WERI-Rb-1 (cell line): ENCODE data around the gene SEPTIN1.
"Not testable (repeated sequence)": the region's sequence is repeated elsewhere in the genome, so short reads cannot be mapped to it uniquely, and the experiment has no call there.

Experiments
- DNase-seq: peaks from one replicate; pipeline ENCODE4 v3.0.0-alpha.2; 2020
- H3K27ac ChIP-seq: fragments of 250-450 bp; sonication (Bioruptor Pico); 2 replicates; pipeline ENCODE4 v1.5.1; 2020; ENCODE audit warnings: mild to moderate bottlenecking, moderate library complexity
- H3K27me3 ChIP-seq: fragments of 250-450 bp; sonication (Bioruptor Pico); 2 replicates; pipeline ENCODE4 v1.5.1; 2021; ENCODE audit warnings: mild to moderate bottlenecking, low read depth, moderate library complexity; ENCODE audit not compliant: insufficient read depth, severe bottlenecking
- H3K36me3 ChIP-seq: fragments of 250-450 bp; sonication (Bioruptor Pico); 2 replicates; pipeline ENCODE4 v1.5.1; 2020; ENCODE audit warnings: mild to moderate bottlenecking, moderate library complexity
- H3K4me3 ChIP-seq: 2 replicates; pipeline ENCODE4 v1.5.1; 2011; ENCODE audit warnings: low read depth, mild to moderate bottlenecking, control low read depth, low read length
- H3K9me3 ChIP-seq: fragments of 250-450 bp; sonication (Bioruptor Pico); 2 replicates; pipeline ENCODE4 v1.5.1; 2021; ENCODE audit warnings: mild to moderate bottlenecking, moderate library complexity; ENCODE audit not compliant: severe bottlenecking
- TF ChIP-seq, protein P1 (sequence below): IDR thresholded peaks from 2 replicates; pipeline ENCODE4 v1.5.1; 2011; ENCODE audit warnings: low read depth, mild to moderate bottlenecking, control low read depth, inconsistent platforms, low read length

SEPTIN1 gene

GRCh38 chr16:30342751-30343490, 39.4 kb downstream of the SEPTIN1 start:
- Histone ChIP-seq H3K36me3 (no peaks in the 10 kb centered on the region), H3K27ac (no peak overlapping the region), H3K9me3 (no peaks in the 10 kb centered on the region), H3K4me3 (no peak overlapping the region), H3K27me3 (no peaks in the 10 kb centered on the region)
- DNase-seq = no peak
- TF ChIP-seq, protein P1, sequence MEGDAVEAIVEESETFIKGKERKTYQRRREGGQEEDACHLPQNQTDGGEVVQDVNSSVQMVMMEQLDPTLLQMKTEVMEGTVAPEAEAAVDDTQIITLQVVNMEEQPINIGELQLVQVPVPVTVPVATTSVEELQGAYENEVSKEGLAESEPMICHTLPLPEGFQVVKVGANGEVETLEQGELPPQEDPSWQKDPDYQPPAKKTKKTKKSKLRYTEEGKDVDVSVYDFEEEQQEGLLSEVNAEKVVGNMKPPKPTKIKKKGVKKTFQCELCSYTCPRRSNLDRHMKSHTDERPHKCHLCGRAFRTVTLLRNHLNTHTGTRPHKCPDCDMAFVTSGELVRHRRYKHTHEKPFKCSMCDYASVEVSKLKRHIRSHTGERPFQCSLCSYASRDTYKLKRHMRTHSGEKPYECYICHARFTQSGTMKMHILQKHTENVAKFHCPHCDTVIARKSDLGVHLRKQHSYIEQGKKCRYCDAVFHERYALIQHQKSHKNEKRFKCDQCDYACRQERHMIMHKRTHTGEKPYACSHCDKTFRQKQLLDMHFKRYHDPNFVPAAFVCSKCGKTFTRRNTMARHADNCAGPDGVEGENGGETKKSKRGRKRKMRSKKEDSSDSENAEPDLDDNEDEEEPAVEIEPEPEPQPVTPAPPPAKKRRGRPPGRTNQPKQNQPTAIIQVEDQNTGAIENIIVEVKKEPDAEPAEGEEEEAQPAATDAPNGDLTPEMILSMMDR = no peak

DNA sequence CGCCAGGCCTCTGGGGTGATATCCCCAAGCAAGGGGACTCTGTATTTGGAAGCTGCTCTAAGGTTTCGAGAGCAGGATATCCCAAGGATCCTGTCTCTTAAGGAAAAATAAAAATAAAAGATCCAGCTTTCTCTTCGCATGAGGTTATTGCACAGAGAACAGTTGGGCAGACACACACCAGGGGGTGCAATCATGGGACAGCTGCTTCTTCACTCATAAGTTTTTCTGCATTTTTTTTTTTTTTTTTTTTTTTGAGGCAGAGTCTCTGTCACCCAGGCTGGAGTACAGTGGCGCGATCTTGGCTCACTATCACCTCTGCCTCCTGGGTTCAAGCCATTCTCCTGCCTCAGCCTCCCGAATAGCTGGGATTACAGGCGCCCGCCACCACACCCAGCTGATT, 40.4 kb downstream of the SEPTIN1 start:
- H3K4me3 ChIP-seq, DNase-seq, H3K27me3 ChIP-seq, H3K36me3 ChIP-seq, H3K27ac ChIP-seq, H3K9me3 ChIP-seq: not testable (repeated sequence)

GRCh38 chr16:30340621-30341020, 41.7 kb downstream of the SEPTIN1 start:
- H3K27me3 ChIP-seq = no peaks in the 10 kb centered on the region
- TF ChIP-seq, protein P1 = no peak
- H3K36me3 ChIP-seq = no peaks in the 10 kb centered on the region
- H3K27ac ChIP-seq = no peak overlapping the region
- no peak overlapping the region for H3K4me3 ChIP-seq
- H3K9me3 ChIP-seq = no peaks in the 10 kb centered on the region
- no peak for DNase-seq

DNA sequence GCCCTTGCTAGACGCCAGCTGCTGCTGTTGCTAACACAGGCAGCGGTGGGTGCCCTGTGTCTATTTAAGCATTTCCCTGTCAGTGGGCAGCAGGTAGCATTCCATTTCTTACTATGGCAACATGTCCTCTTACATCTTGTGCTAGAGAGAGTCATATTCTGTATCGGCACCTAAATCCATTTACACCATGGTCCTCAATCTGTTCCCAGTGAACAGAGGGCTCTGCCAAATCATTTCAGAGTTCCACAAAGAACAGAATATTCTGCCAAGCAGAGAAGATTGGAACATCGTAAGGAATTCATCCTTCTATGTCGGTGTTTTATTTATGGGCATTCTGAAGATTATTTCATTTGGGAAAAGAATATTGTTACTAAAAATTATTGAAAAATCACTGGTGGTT, 43.6 kb downstream of the SEPTIN1 start:
- H3K27ac ChIP-seq, DNase-seq, H3K4me3 ChIP-seq, H3K36me3 ChIP-seq, H3K27me3 ChIP-seq, H3K9me3 ChIP-seq: not testable (repeated sequence)

DNA sequence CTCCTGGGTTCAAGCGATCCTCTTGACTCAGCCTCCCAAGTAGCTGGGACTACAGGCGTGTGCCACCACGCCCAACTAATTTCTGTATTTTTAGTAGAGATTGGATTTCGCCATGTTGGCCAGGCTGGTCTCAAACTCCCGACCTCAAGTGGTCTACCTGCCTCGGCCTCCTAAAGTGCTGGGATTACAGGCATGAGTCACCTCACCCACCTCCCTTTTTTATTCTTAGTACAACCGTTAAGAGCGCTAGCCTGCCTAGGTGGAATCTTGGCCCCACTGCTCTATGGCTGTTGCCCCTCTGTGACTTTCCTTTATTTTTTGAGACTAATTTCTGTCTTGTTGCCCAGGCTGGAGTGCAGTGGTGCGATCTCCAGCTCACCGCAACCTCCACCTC, 44.4 kb downstream of the SEPTIN1 start:
- not testable (repeated sequence) for H3K36me3 ChIP-seq, DNase-seq, H3K27ac ChIP-seq, H3K27me3 ChIP-seq, H3K9me3 ChIP-seq, H3K4me3 ChIP-seq

DNA sequence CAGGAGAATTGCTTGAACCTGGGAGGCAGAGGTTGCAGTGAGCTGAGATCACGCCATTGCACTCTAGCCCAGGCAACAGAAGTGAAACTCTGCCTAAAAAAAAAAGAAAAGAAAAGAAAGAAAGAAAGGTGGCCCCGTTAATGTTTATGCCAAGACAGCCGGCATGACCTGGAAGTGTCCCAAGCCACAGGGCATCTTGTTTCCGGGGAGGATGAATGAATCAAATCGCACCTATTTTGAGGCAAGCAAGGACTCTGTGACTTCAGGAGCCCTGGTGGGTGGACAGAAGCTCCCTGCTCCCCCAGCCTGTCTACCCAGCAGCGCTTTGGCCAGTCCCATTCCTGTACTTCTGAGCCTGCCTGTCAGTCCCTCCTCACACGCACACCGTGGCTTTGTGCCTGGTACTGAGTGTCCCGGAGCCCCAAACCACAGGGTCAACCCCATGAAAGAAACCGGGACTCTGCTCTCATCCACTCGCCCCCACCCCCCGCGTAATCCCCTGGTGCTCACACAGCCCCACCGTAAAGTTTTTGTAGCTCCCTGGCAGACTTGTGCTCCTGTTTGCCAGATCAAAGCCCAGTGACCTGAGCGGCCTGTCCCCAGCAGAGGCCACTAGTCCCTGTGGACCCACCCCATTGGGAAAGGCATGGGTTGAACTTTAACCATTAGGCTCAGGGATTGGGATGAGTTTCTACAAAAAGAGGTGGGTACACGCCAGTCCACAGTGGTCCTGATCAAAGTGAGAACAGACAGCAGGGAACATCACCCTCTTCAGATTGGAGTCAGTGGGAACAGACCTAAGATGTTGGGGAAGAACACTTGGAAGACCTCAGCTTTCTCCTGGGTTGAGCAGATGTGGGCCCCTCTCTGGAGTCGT, 46.5 kb downstream of the SEPTIN1 start:
- H3K27ac ChIP-seq = no peak overlapping the region; the same call in 1 of the 2 replicates
- no peaks in the 10 kb centered on the region for H3K9me3 ChIP-seq
- no peak for DNase-seq
- H3K36me3 ChIP-seq = no peaks in the 10 kb centered on the region
- TF ChIP-seq, protein P1 = no peak
- H3K27me3 ChIP-seq = no peaks in the 10 kb centered on the region
- peak overlapping the region; percentile 29 for H3K4me3 ChIP-seq

- peak overlapping the region; percentile 86 for H3K27ac ChIP-seq
- H3K4me3 ChIP-seq = peak overlapping the region; percentile 57
- DNase-seq = peak; percentile 84
- H3K36me3 ChIP-seq, H3K27me3 ChIP-seq, H3K9me3 ChIP-seq: not testable (repeated sequence)
These were observed 47.2 kb downstream of the SEPTIN1 start for GRCh38 chr16:30335028-30335597.

GRCh38 chr16:30334473-30334989, 47.8 kb downstream of the SEPTIN1 start:
- H3K27ac ChIP-seq = peak overlapping the region; percentile 86

More at GRCh38 chr16:30334473-30334989, 47.8 kb downstream of the SEPTIN1 start:
- peak; percentile 79 for DNase-seq
- H3K36me3 ChIP-seq, H3K9me3 ChIP-seq, H3K27me3 ChIP-seq: not testable (repeated sequence)
- H3K4me3 ChIP-seq = peak overlapping the region; percentile 57
